Suprapubic skin (tissue), 4 donors: ENCODE results near the gene WIPF2. TPM values are rescaled to one million over a fixed set of nuclear protein-coding genes. Genes with fewer than 3 reads are reported as not detected.
A peak's percentile ranks its signal among the peaks of the same experiment; 100 is the strongest.

Experiments used
- DNase-seq, 2 donors: peaks; one replicate each; pipeline ENCODE4 v3.0.0-alpha.2; 2019; ENCODE audit warnings: low spot score in 2 of 2
- H3K27ac ChIP-seq: fragments of 200-600 bp; sonication (generic); one replicate; pipeline ENCODE4 v1.5.1; 2019
- H3K27me3 ChIP-seq: fragments of 200-600 bp; sonication (generic); one replicate; pipeline ENCODE4 v1.5.1; 2019
- H3K36me3 ChIP-seq: fragments of 200-600 bp; sonication (generic); one replicate; pipeline ENCODE4 v1.5.1; 2019
- H3K4me1 ChIP-seq: fragments of 200-600 bp; sonication (generic); one replicate; pipeline ENCODE4 v1.5.1; 2019
- H3K4me3 ChIP-seq: fragments of 200-600 bp; sonication (generic); one replicate; pipeline ENCODE4 v1.5.1; 2019; ENCODE audit warnings: mild to moderate bottlenecking
- H3K9me3 ChIP-seq: fragments of 200-600 bp; sonication (generic); one replicate; pipeline ENCODE4 v1.5.1; 2019
- CTCF ChIP-seq, 2 donors: fragments of 200-600 bp in 1 of 2; fragments of 450-650 bp in 1 of 2; sonication (generic) in 1 of 2; IDR thresholded peaks; one replicate each; pipeline ENCODE4 v1.5.1; 2016 to 2019; ENCODE audit warnings: antibody characterized with exemption in 2 of 2, mild to moderate bottlenecking in 1 of 2, moderate library complexity in 1 of 2
- EP300 ChIP-seq: sonication (generic); formaldehyde crosslinking; IDR thresholded peaks from one replicate; pipeline ENCODE4 v1.6.1; 2017; ENCODE audit warnings: antibody characterized with exemption
- POLR2A ChIP-seq, 2 donors: fragments of 450-650 bp; IDR thresholded peaks; one replicate each; pipeline ENCODE4 v1.6.1; 2017; ENCODE audit warnings: antibody characterized with exemption in 2 of 2, mild to moderate bottlenecking in 2 of 2, moderate library complexity in 2 of 2
- POLR2AphosphoS5 ChIP-seq, 3 donors: sonication (generic); formaldehyde crosslinking; IDR thresholded peaks; one replicate each; pipeline ENCODE4 v1.6.1; 2017; ENCODE audit warnings: antibody characterized with exemption in 3 of 3
- WGBS: methylation state at CpG from one replicate; pipeline ENCODE4 v1.1.5; 2018; 5-methylcytosine and 5-hydroxymethylcytosine counted together
- total RNA-seq, 4 donors: library from RNA; depleted of rRNA; stranded (reverse); fragments of >200 nt; gene quantifications; one replicate each; pipeline ENCODE4 v1.1.0, GENCODE V29; 2016

Gene WIPF2
- total RNA-seq, 4 donors from 2014 or later, result 18.2 to 25.5 (median 21.6) TPM

GRCh38 chr17:40312131-40312731 is 93.1 kb downstream of the WIPF2 start:
- 47% methylated on average over 7 of the region's 7 CpGs for WGBS
- H3K27me3 ChIP-seq, result no peaks in the 10 kb centered on the region
- no peaks in the 10 kb centered on the region for H3K9me3 ChIP-seq
- no peak overlapping the region for H3K4me3 ChIP-seq
- peaks cover 100% of the 10 kb centered on the region for H3K4me1 ChIP-seq
- H3K36me3 ChIP-seq, result no peaks in the 10 kb centered on the region
- peak; percentile 52 for DNase-seq
- no peak for TF ChIP-seq EP300
- TF ChIP-seq POLR2A (IDR thresholded peaks at IDR 0.05), result no peak
- TF ChIP-seq CTCF (IDR thresholded peaks at IDR 0.05), result no peak
- no peak for TF ChIP-seq POLR2AphosphoS5 (IDR thresholded peaks at IDR 0.05)
- peak overlapping the region; percentile 65 for H3K27ac ChIP-seq

GRCh38 chr17:40312893-40313667 is 94.0 kb downstream of the WIPF2 start:
- peak; percentile 42 to 71 for DNase-seq
- peaks cover 97% of the 10 kb centered on the region for H3K4me1 ChIP-seq
- H3K4me3 ChIP-seq, result no peak overlapping the region
- no peaks in the 10 kb centered on the region for H3K27me3 ChIP-seq
- H3K9me3 ChIP-seq, result no peaks in the 10 kb centered on the region
- H3K36me3 ChIP-seq, result no peaks in the 10 kb centered on the region
- 45% methylated on average over 4 of the region's 4 CpGs for WGBS
- H3K27ac ChIP-seq, result no peak overlapping the region
- TF ChIP-seq EP300 (no peak), POLR2A (IDR thresholded peaks at IDR 0.05) (no peak), CTCF (IDR thresholded peaks at IDR 0.05) (no peak), POLR2AphosphoS5 (IDR thresholded peaks at IDR 0.05) (no peak)

- peak overlapping the region; percentile 48 for H3K27ac ChIP-seq
- no peaks in the 10 kb centered on the region for H3K27me3 ChIP-seq
- H3K9me3 ChIP-seq, result no peaks in the 10 kb centered on the region
- H3K4me1 ChIP-seq, result peaks cover 94% of the 10 kb centered on the region
- peak in 1 of 2 donors; percentile 44 for DNase-seq
- no peak overlapping the region for H3K4me3 ChIP-seq
- TF ChIP-seq CTCF (IDR thresholded peaks at IDR 0.05) (no peak), POLR2A (IDR thresholded peaks at IDR 0.05) (no peak), POLR2AphosphoS5 (IDR thresholded peaks at IDR 0.05) (no peak)
- 55% methylated on average over 7 of the region's 7 CpGs for WGBS
- H3K36me3 ChIP-seq, result no peaks in the 10 kb centered on the region
Measured at GRCh38 chr17:40313668-40314583, 94.8 kb downstream of the WIPF2 start.

GRCh38 chr17:40314584-40314956 is 95.5 kb downstream of the WIPF2 start:
- H3K4me3 ChIP-seq, result no peak overlapping the region
- DNase-seq, result peak; percentile 93 to 95
- no peaks in the 10 kb centered on the region for H3K36me3 ChIP-seq
- TF ChIP-seq POLR2A (IDR thresholded peaks at IDR 0.05) (no peak), POLR2AphosphoS5 (IDR thresholded peaks at IDR 0.05) (peak; percentile 37 to 89 (median 68))
- H3K9me3 ChIP-seq, result no peaks in the 10 kb centered on the region
- 17% methylated on average over 3 of the region's 3 CpGs for WGBS
- peak overlapping the region; percentile 48 for H3K27ac ChIP-seq
- no peaks in the 10 kb centered on the region for H3K27me3 ChIP-seq
- H3K4me1 ChIP-seq, result peaks cover 94% of the 10 kb centered on the region

GRCh38 chr17:40315206-40315605 is 96.1 kb downstream of the WIPF2 start:
- no peaks in the 10 kb centered on the region for H3K36me3 ChIP-seq
- H3K27me3 ChIP-seq, result no peaks in the 10 kb centered on the region
- H3K27ac ChIP-seq, result peak overlapping the region; percentile 48
- DNase-seq, result peak; percentile 20 to 31
- 85% methylated on average over 3 of the region's 3 CpGs for WGBS
- H3K4me3 ChIP-seq, result no peak overlapping the region
- H3K4me1 ChIP-seq, result peaks cover 94% of the 10 kb centered on the region
- TF ChIP-seq POLR2AphosphoS5 (IDR thresholded peaks at IDR 0.05) (no peak), EP300 (no peak), POLR2A (IDR thresholded peaks at IDR 0.05) (no peak), CTCF (IDR thresholded peaks at IDR 0.05) (no peak)
- no peaks in the 10 kb centered on the region for H3K9me3 ChIP-seq
